Skeletal muscle cell (primary cell): Measurements from ENCODE around the gene KNCN.
A peak's percentile ranks its signal among the peaks of the same experiment; 100 is the strongest.

Experiments
- DNase-seq: peaks from one replicate; pipeline ENCODE4 v3.0.0-alpha.2; 2010; ENCODE audit warnings: low read depth
- H3K4me3 ChIP-seq: 2 replicates; pipeline ENCODE4 v1.5.1; 2011; ENCODE audit warnings: low read depth, mild to moderate bottlenecking, control low read depth, low read length, moderate library complexity

The KNCN gene

GRCh38 chr1:46547481-46548383 lies 3.7 kb downstream of the KNCN start:
- no peak for DNase-seq
- no peak overlapping the region for H3K4me3 ChIP-seq

GRCh38 chr1:46546210-46546609 lies 5.2 kb downstream of the KNCN start:
- no peak overlapping the region for H3K4me3 ChIP-seq
- no peak for DNase-seq

- H3K4me3 ChIP-seq: no peak overlapping the region
- no peak for DNase-seq
These were observed 5.7 kb downstream of the KNCN start for GRCh38 chr1:46545784-46546183.

GRCh38 chr1:46544561-46545240 lies 6.7 kb downstream of the KNCN start:
- DNase-seq: no peak
- H3K4me3 ChIP-seq: no peak overlapping the region

- no peak overlapping the region for H3K4me3 ChIP-seq
- no peak for DNase-seq
These were observed 7.5 kb downstream of the KNCN start for GRCh38 chr1:46543761-46544560.

GRCh38 chr1:46543382-46543760 lies 8.1 kb downstream of the KNCN start:
- H3K4me3 ChIP-seq: no peak overlapping the region
- DNase-seq: no peak

- DNase-seq: peak; percentile 36
- H3K4me3 ChIP-seq: no peak overlapping the region
These were observed 11.5 kb downstream of the KNCN start for GRCh38 chr1:46539972-46540371.

GRCh38 chr1:46538147-46538546 lies 13.3 kb downstream of the KNCN start:
- no peak for DNase-seq
- H3K4me3 ChIP-seq: no peak overlapping the region

- DNase-seq: no peak
- H3K4me3 ChIP-seq: no peak overlapping the region
These were observed 13.8 kb downstream of the KNCN start for GRCh38 chr1:46537651-46538050.

GRCh38 chr1:46536527-46536926 lies 14.9 kb downstream of the KNCN start:
- no peak overlapping the region for H3K4me3 ChIP-seq
- no peak for DNase-seq

- DNase-seq: no peak
- no peak overlapping the region for H3K4me3 ChIP-seq
These were observed 16.4 kb downstream of the KNCN start for GRCh38 chr1:46535063-46535462.

- H3K4me3 ChIP-seq: peak overlapping the region; percentile 33
- DNase-seq: no peak
These were observed 18.1 kb downstream of the KNCN start for GRCh38 chr1:46533179-46533864.

GRCh38 chr1:46532498-46533178 lies 18.8 kb downstream of the KNCN start:
- no peak for DNase-seq
- peak overlapping the region; percentile 33 for H3K4me3 ChIP-seq

GRCh38 chr1:46532095-46532494 lies 19.4 kb downstream of the KNCN start:
- no peak for DNase-seq
- no peak overlapping the region for H3K4me3 ChIP-seq

- no peak for DNase-seq
These were observed 20.5 kb downstream of the KNCN start for GRCh38 chr1:46530791-46531409.

GRCh38 chr1:46530311-46530710 lies 21.1 kb downstream of the KNCN start:
- H3K4me3 ChIP-seq: no peak overlapping the region
- no peak for DNase-seq

More at GRCh38 chr1:46530791-46531409, 20.5 kb downstream of the KNCN start:
- H3K4me3 ChIP-seq: no peak overlapping the region

- no peak for DNase-seq
- no peak overlapping the region for H3K4me3 ChIP-seq
These were observed 22.3 kb downstream of the KNCN start for GRCh38 chr1:46529031-46529630.

GRCh38 chr1:46528297-46528955 lies 23.0 kb downstream of the KNCN start:
- H3K4me3 ChIP-seq: no peak overlapping the region
- no peak for DNase-seq
